HPDE6-E6E7 (cell line): ENCODE results near the gene OBSL1.

ENCODE experiments used
- DNase-seq: peaks from one replicate; pipeline ENCODE4 v3.0.0; 2011; ENCODE audit warnings: missing footprints; ENCODE audit errors: extremely low spot score

OBSL1 gene

GRCh38 chr2:219596954-219597551, 25.7 kb upstream of the OBSL1 start:
- no peak for DNase-seq

GRCh38 chr2:219595256-219595655, 23.9 kb upstream of the OBSL1 start:
- DNase-seq: no peak

- no peak for DNase-seq
Measured at GRCh38 chr2:219593154-219593553, 21.8 kb upstream of the OBSL1 start.

GRCh38 chr2:219592736-219593135, 21.4 kb upstream of the OBSL1 start:
- no peak for DNase-seq

- DNase-seq: no peak
Measured at GRCh38 chr2:219591091-219591490, 19.8 kb upstream of the OBSL1 start.

- no peak for DNase-seq
Measured at GRCh38 chr2:219581346-219581745, 10.0 kb upstream of the OBSL1 start.

DNA sequence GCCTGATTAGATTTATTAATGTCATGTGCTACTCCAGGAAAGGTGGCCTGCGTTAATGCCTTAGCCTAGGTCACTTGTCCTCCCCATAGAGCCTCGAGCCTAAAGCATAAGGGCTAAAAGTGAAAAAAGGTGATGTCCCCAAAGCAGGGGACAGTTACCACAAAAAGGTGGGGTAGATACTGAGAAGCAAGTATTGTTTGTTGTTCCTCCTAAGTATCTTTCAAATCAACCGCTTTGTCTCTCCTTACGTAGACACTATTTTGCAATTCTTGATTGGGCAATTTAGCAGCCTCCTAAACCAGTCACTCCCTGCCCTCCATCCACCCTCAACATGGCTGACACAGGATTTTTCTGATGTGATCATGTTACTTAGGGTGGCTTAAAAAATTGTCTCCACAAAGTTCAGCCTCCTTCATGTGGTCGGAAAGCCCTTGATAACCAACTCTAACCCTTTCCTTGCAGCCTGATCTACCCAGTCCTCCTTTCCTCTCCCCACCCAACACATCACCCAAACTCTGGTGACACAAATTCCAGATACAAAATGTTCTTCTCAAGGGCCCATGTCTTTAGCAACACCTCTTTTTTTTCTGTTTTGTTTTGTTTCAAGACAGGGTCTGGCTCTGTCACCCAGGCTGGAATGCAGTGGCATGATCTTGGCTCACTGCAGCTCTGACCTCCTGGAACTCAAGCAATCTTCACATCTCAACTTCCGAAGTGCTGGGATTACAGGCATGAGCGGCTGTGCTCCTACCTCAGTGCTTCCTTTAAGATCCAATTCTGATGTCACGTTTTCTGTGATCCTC, 7.7 kb upstream of the OBSL1 start:
- DNase-seq: no peak

DNA sequence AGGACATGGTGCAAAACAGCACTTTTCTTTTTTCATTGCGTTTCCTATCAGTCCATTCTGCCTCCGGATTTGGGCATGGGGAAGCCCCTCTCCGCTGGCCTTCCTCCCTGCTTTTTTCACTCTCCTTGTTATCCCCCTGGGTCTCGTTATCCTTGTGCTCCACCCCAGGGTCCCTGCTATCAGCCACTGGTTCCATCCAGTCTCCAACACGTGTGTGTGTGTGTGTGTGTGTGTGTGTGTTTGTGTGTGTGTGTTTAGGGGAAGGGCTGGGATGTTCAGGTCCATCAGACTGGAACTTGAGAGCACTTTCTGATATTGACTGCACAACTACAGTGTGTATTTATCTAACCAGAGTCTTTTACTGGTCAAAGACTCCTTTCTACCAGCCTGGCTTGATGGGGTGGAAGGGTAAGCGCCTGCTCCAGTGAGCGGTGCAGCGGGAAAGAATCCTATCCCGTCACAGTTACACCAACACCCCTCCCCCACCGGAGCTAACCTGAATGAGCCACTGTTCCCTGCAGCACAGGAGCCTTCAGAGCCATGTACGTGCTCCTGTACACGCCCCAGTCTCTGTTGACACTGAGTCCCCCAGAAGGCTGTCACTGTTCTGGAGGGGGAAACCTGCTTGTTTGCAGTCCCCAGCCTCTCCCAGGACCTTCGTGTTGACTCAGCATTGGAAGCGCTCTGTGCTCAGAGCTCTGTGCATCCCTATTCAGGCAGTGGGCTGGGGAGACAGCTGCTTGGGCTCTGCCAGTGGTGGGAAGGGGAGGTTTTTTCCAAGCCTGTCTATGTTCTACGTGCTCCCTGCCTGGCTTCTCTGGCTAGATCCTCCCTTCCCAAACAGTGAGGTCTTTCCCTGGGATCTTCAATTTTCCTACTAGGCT, 5.4 kb upstream of the OBSL1 start:
- DNase-seq: no peak

GRCh38 chr2:219575566-219576504, 4.5 kb upstream of the OBSL1 start:
- no peak for DNase-seq

GRCh38 chr2:219574484-219575311, 3.4 kb upstream of the OBSL1 start:
- DNase-seq: no peak

DNA sequence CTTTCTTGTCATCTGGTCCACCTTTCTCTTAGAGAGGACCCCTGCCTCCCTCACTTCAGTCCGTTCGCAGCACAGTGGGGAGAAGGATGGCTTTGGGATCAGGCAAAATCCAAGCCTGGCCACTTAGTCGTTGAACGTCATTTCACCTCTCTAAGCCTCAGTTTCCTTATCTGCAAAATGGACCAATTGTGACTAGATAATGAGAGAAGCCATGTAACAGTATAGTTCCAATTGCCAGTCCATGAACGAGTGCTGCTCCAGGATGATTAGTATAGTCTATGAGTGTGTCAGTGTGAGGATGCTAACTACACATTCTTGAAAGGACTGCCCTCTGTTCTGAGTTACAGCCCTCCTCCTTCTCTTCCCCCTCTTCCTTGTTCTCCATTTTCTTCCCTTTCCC, 1.8 kb upstream of the OBSL1 start:
- DNase-seq: no peak

DNA sequence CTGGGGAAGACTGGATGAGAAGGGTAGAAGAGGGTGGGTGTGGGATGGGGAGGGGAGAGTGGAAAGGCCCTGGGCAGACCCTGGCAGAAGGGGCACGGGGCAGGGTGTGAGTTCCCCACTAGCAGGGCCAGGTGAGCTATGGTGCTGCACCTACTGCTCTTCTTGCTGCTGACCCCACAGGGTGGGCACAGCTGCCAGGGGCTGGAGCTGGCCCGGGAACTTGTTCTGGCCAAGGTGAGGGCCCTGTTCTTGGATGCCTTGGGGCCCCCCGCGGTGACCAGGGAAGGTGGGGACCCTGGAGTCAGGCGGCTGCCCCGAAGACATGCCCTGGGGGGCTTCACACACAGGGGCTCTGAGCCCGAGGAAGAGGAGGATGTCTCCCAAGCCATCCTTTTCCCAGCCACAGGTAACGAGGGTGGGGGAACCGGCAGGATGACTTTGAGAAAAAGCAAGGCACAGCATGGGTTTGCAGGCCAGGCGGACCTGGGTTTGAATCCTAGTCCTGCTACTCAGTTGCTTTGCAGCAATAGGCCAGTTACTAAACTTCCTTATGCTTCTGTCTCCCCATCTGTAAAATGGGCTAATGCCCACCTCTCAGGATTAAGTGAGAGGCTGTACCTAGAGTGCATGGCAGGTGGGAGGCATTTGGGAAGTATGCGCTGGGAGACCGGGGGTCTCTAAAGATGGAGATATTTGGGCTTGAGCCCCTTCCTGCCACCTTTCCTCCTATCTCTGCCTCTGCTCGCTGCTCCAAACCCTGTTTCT, 1.1 kb upstream of the OBSL1 start, which contains the start of gene INHA:
Gene INHA, plus strand, starts transcription at position 74 of the 765 bp plus-strand sequence. Its CDS starts 65 bp downstream, at position 139.
- no peak for DNase-seq

DNA sequence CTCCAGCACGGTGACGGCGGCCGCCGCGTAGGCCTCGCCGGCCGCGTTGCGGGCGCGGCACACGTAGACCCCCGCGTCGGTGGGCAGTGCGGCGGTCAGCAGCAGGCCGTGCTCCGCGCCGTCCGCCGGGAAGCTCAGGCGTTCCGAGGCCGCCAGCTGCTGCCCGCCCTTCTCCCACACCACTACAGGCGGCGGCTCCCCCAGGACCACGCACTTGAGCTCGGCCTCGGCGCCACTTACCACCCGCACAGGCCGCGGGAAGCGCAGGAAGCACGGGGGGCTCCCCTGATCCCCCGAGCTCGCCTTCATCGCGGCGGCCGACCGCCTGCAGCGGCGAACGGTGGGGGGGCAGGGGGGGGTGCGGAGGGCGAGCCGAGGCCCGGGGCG, 422 bp downstream of the OBSL1 start:
- no peak for DNase-seq

GRCh38 chr2:219570194-219570923, 980 bp downstream of the OBSL1 start:
- DNase-seq: no peak

GRCh38 chr2:219569635-219570034, 1.7 kb downstream of the OBSL1 start:
- DNase-seq: no peak

DNA sequence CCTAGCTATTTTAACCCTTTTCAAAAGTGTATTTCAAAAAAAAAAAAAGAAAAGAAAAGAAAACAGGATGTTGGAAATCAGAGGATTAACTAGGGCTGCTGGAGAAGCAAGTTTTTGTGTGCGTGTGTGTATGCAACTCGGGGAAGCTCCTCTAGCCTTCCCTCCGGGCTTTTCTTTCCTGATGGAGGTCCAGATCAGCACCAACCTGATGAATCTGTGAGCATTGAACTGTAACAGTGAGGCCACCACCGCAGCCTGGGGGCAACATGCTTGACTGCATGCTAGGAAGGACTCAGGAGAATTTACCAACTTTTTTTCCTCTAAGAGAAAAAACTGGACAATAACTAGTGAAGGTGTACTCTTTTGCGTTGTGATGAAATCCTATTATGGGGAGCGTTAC, 2.3 kb downstream of the OBSL1 start:
- DNase-seq: no peak

DNA sequence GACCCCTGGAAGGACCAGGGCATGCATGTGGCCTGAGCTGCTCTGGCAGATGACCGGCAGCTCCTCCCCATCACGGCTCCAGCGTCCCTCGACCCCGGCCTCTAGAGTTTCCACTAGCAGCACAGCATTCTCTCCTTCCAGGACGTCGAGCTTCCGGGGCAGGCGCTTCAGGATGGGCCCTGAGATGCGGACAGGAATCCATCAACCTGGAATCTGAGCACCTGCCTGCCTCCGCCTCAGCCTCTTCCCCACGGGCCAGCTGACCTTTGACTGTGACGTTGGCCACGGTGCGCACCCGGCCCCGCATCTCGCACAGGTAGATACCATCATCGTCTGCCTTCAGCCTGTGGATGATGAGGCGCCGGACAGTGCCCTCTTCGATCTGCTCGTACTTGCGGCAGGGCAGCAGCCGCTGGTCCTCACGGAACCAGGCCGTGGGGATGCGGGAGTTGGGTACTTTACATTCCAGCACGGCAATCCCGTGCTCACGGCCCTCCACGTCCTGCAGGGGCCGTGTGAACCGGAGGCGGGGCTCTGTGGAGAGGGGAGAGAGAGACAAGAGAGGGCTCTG, 3.5 kb downstream of the OBSL1 start:
- DNase-seq: no peak

DNA sequence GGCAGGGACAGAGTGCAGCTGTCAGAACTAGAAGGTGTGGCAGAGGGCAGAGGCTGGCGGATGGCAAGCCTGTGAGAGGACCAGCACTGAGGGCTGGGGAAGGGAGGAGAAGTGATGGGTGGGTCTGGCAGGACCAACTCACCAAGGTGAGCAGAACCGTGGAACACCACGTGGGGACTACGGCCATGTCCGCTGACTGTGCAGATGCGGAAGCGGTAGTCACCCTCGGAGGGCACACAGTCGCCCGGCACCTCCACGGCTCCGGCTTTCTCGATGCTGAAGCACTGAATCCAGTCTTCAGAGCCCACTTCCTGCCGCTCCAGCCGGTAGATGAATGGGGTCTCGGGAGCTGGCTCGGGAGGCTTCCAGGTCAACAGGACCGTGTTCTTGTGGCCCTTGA, 4.2 kb downstream of the OBSL1 start:
- DNase-seq: no peak

DNA sequence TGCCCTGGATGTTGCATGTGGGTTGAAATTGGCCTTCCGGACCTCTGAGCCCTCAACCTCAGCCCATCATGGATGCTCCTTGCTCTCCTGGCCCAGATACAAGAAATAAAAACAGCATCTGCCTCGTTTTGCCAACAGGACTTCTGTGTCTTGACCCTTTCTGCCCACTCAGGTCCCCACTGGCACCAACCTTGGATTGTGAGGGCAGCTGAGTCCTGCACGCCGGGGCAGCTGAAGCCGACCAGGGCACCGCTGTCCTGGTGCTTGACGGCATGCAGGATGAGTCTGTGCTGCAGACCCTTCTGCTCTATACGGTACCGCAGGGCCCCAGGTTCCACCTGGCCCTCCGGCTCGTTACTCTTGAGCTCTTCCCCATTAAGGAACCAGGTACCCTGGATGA, 4.7 kb downstream of the OBSL1 start:
- no peak for DNase-seq
